HepG2 (cell line): ENCODE results near the gene RGPD3. TPM values are rescaled to one million over a fixed set of nuclear protein-coding genes. Genes with fewer than 3 reads are reported as not detected.

Experiments
- ARID5B ChIP-seq: IDR thresholded peaks from 2 replicates; pipeline ENCODE4 v1.4.0; 2020; ENCODE audit warnings: mild to moderate bottlenecking, missing genetic modification reagents
- HMG20A ChIP-seq: IDR thresholded peaks from 2 replicates; pipeline ENCODE4 v1.6.1; 2016; ENCODE audit warnings: borderline replicate concordance
- HOMEZ ChIP-seq: IDR thresholded peaks from 2 replicates; pipeline ENCODE4 v1.6.1; 2016; ENCODE audit warnings: low read depth
- KAT2B ChIP-seq: fragments of 150-350 bp; IDR thresholded peaks from 2 replicates; pipeline ENCODE4 v1.6.1; 2014; ENCODE audit warnings: low read depth, low read length, borderline replicate concordance
- KAT8 ChIP-seq: IDR thresholded peaks from 2 replicates; pipeline ENCODE4 v1.6.1; 2016; ENCODE audit warnings: missing genetic modification reagents, missing compliant biosample characterization
- MAX ChIP-seq: IDR thresholded peaks from 2 replicates; pipeline ENCODE4 v1.6.1; 2012; ENCODE audit warnings: inconsistent platforms
- MIER3 ChIP-seq: IDR thresholded peaks from 2 replicates; pipeline ENCODE4 v1.6.1; 2016; ENCODE audit warnings: missing compliant biosample characterization, borderline replicate concordance
- SP140L ChIP-seq: sonication (generic); formaldehyde crosslinking; IDR thresholded peaks from 2 replicates; pipeline ENCODE4 v1.4.0; 2020; ENCODE audit warnings: missing genetic modification reagents, borderline replicate concordance
- TFDP2 ChIP-seq: sonication (generic); formaldehyde crosslinking; IDR thresholded peaks from 2 replicates; pipeline ENCODE4 v1.4.0; 2020; ENCODE audit warnings: missing genetic modification reagents
- ZBTB26 ChIP-seq: IDR thresholded peaks from 2 replicates; pipeline ENCODE4 v1.6.1; 2016; ENCODE audit warnings: missing compliant biosample characterization, missing genetic modification reagents, borderline replicate concordance
- ZFP91 ChIP-seq: sonication (generic); formaldehyde crosslinking; IDR thresholded peaks from 2 replicates; pipeline ENCODE4 v1.9.0; 2022; ENCODE audit warnings: missing genetic modification reagents, mild to moderate bottlenecking, borderline replicate concordance
- ZKSCAN8 ChIP-seq: IDR thresholded peaks from 2 replicates; pipeline ENCODE4 v1.6.1; 2016; ENCODE audit warnings: borderline replicate concordance, missing genetic modification reagents, missing compliant biosample characterization
- ZNF256 ChIP-seq: sonication (generic); formaldehyde crosslinking; conservative IDR thresholded peaks from 2 replicates; pipeline ENCODE4 v1.4.0; 2020; ENCODE audit warnings: missing genetic modification reagents
- ZNF280D ChIP-seq: sonication (generic); formaldehyde crosslinking; IDR thresholded peaks from 2 replicates; pipeline ENCODE4 v1.5.1; 2020; ENCODE audit warnings: mild to moderate bottlenecking, missing genetic modification reagents
- ZNF431 ChIP-seq: sonication (generic); formaldehyde crosslinking; IDR thresholded peaks from 2 replicates; pipeline ENCODE4 v1.9.0; 2022; ENCODE audit warnings: missing genetic modification reagents, low read depth, mild to moderate bottlenecking, borderline replicate concordance
- ZNF644 ChIP-seq: IDR thresholded peaks from 2 replicates; pipeline ENCODE4 v1.6.1; 2016; ENCODE audit warnings: low read depth
- polyA plus RNA-seq, 8 experiments: library from polyadenylated mRNA; depleted of rRNA in 3 of 8; stranded (reverse) in 7 of 8; unstranded in 1 of 8; fragments of >200 nt; fragmentation: Illumina TruSeq in 4 of 8; extraction: Trizol in 4 of 8; gene quantifications; 2 replicates each; pipeline versions ENCODE4 v1.2.1 to v1.2.3, GENCODE V29; 2011 to 2016; ENCODE audit warnings: low read depth in 4 of 8, missing spikeins in 1 of 8, mixed read lengths in 1 of 8; ENCODE audit not compliant: insufficient read depth in 1 of 8
- total RNA-seq, 5 experiments: library from RNA; depleted of rRNA; stranded (reverse); fragments of >200 nt; fragmentation: Illumina TruSeq; extraction: Trizol; gene quantifications; 2 replicates each; pipeline ENCODE4 v1.2.3, GENCODE V29; 2016; ENCODE audit warnings: low read depth in 1 of 5

RGPD3 gene
- total and polyA plus RNA-seq, 2 of the 13 experiments (the other 11 are each of a cell fraction or from before 2014, with no cell fraction given): 0.13 to 0.24 TPM

- TF ChIP-seq TFDP2 (CRISPR knock-in tag) (peak; percentile 56; the same call in 1 of the 2 replicates), MIER3 (CRISPR knock-in tag) (peak; percentile 57; the same call in 1 of the 2 replicates), SP140L (CRISPR knock-in tag) (0 out of 2 replicates have a peak, but pooled peaks have one; percentile 28), KAT8 (CRISPR knock-in tag) (0 out of 2 replicates have a peak, but pooled peaks have one; percentile 35), ZFP91 (0 out of 2 replicates have a peak, but pooled peaks have one; percentile 23), ARID5B (CRISPR knock-in tag) (peak; percentile 91), ZNF644 (peak; percentile 35; the same call in 1 of the 2 replicates), HMG20A (peak; percentile 65; the same call in 1 of the 2 replicates), KAT2B (peak; percentile 42; the same call in 1 of the 2 replicates), ZKSCAN8 (0 out of 2 replicates have a peak, but pooled peaks have one; percentile 42), HOMEZ (CRISPR knock-in tag) (peak; percentile 84; the same call in 1 of the 2 replicates), ZNF256 (CRISPR knock-in tag) (0 out of 2 replicates have a peak, but pooled peaks have one; percentile 34), MAX (peak; percentile 89), ZNF431 (peak; percentile 90), ZNF280D (CRISPR knock-in tag) (peak; percentile 81; the same call in 1 of the 2 replicates), ZBTB26 (peak; percentile 45; the same call in 1 of the 2 replicates)
These were observed 83.7 kb downstream of the RGPD3 start (continued) for GRCh38 chr2:106384548-106384947.
